ENCODE measurements around the gene EIF3M.

DNA sequence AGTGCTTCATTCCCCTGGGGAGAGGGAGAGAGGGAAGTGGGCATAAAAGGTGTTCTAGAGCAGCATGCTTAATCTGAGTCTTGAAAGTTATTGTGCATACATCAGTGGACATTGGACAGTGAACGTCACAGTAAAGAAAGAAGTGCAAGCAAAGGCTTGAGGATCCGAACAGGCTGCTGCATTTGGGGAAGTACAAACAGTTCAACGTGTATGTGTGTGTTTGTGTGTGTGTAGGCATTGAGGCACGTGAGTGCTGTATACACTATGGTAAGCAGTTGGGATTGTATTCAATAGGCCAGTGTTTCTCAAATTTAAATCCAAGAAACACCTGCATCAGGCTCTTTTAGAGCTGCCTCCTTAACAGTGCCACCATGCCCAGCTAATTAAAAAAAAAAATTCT lies 10.4 kb upstream of the EIF3M start:
- TF ChIP-seq, protein P1, sequence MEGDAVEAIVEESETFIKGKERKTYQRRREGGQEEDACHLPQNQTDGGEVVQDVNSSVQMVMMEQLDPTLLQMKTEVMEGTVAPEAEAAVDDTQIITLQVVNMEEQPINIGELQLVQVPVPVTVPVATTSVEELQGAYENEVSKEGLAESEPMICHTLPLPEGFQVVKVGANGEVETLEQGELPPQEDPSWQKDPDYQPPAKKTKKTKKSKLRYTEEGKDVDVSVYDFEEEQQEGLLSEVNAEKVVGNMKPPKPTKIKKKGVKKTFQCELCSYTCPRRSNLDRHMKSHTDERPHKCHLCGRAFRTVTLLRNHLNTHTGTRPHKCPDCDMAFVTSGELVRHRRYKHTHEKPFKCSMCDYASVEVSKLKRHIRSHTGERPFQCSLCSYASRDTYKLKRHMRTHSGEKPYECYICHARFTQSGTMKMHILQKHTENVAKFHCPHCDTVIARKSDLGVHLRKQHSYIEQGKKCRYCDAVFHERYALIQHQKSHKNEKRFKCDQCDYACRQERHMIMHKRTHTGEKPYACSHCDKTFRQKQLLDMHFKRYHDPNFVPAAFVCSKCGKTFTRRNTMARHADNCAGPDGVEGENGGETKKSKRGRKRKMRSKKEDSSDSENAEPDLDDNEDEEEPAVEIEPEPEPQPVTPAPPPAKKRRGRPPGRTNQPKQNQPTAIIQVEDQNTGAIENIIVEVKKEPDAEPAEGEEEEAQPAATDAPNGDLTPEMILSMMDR (IDR thresholded peaks at IDR 0.05; ENCODE audit: poor library complexity), result no peak
- TF ChIP-seq EZH2 (IDR thresholded peaks at IDR 0.05; ENCODE audit: borderline replicate concordance) (no peak), EZH2phosphoT487 (IDR thresholded peaks at IDR 0.05; ENCODE audit: low read depth, severe bottlenecking, unreplicated experiment) (no peak)

Measured in hepatocyte (in vitro differentiated cells).